GM12892 (cell line): ENCODE measurements around the gene PCDHGA10.

Source experiments
- POLR2A ChIP-seq: IDR thresholded peaks from 2 replicates; pipeline ENCODE4 v1.6.1; 2011; ENCODE audit warnings: low read depth, low read length, control low read depth
- POLR2AphosphoS5 ChIP-seq: IDR thresholded peaks from 2 replicates; pipeline ENCODE4 v1.6.1; 2011; ENCODE audit warnings: low read depth, low read length, control low read depth
- TAF1 ChIP-seq: IDR thresholded peaks from 2 replicates; pipeline ENCODE4 v1.6.1; 2011; ENCODE audit warnings: low read depth, mild to moderate bottlenecking, control low read depth, low read length, borderline replicate concordance

DNA sequence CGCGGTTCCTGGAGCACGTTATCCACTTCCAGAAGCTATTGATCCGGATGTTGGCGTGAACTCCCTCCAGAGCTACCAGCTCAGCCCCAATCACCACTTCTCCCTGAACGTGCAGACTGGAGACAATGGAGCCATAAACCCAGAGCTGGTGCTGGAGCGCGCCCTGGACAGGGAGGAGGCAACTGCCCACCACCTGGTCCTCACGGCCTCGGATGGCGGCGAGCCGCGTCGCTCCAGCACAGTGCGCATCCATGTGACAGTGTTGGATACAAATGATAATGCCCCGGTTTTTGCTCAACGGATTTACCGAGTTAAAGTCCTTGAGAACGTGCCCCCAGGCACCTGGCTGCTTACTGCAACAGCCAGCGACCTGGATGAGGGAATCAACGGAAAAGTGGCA lies 9.4 kb upstream of the PCDHGA10 start:
- TF ChIP-seq POLR2A (no peak), POLR2AphosphoS5 (no peak), TAF1 (no peak)
